Activated CD4-positive, alpha-beta T cell treated with anti-CD3 and anti-CD28 coated beads for 36 hours (primary cell): ENCODE data around the gene CENPC. TPM values are rescaled to one million over a fixed set of nuclear protein-coding genes. Genes with fewer than 3 reads are reported as not detected.
A peak's percentile ranks its signal among the peaks of the same experiment; 100 is the strongest.
"Not testable (repeated sequence)": the region's sequence is repeated elsewhere in the genome, so short reads cannot be mapped to it uniquely, and the experiment has no call there.

Experiments
- ATAC-seq: fragments of 200-7000 bp; cut with Tn5 transposase; one replicate; pipeline ENCODE4 v1.10.0; 2021; ENCODE audit warnings: mild to moderate bottlenecking, moderate library complexity
- CTCF ChIA-PET: fragments of 350-600 bp; sonication (Branson Sonifier 250); formaldehyde crosslinking; loops from one replicate; lab custom pipeline; 2021; ENCODE audit warnings: antibody characterized with exemption; lab: Charles Lee
- POLR2A ChIA-PET: fragments of 350-600 bp; sonication (Branson Sonifier 250); formaldehyde crosslinking; loops from one replicate; lab custom pipeline; 2021; ENCODE audit warnings: antibody characterized with exemption, inconsistent platforms; lab: Charles Lee
- DNase-seq: peaks from one replicate; pipeline ENCODE4 v3.0.0-alpha.2; 2020
- H3K27ac Mint-ChIP-seq: one replicate; pipeline ENCODE4 v1.8.0; 2021; ENCODE audit warnings: mixed read lengths
- H3K27me3 Mint-ChIP-seq: one replicate; pipeline ENCODE4 v1.8.0; 2021; ENCODE audit warnings: mixed read lengths
- H3K36me3 Mint-ChIP-seq: one replicate; pipeline ENCODE4 v1.8.0; 2021; ENCODE audit warnings: low read depth, mixed read lengths
- H3K4me1 Mint-ChIP-seq: one replicate; pipeline ENCODE4 v1.8.0; 2021; ENCODE audit warnings: mixed read lengths
- H3K4me3 Mint-ChIP-seq: one replicate; pipeline ENCODE4 v1.8.0; 2021; ENCODE audit warnings: mild to moderate bottlenecking, moderate library complexity, mixed read lengths
- H3K9me3 Mint-ChIP-seq: one replicate; pipeline ENCODE4 v1.8.0; 2021; ENCODE audit warnings: low read depth, mixed read lengths
- intact Hi-C, 2 experiments: fragments of 100-400 bp; cut with DNase I in 1 of 2; cut with micrococcal nuclease in 1 of 2; formaldehyde crosslinking; loops; one replicate each; pipeline versions ENCODE4 v1.14.2 to v1.15.1; 2022 to 2024; cut with DNase I, micrococcal nuclease
- total RNA-seq, 2 experiments: library from RNA; stranded (reverse); gene quantifications; one replicate each; pipeline ENCODE4 v1.2.3, GENCODE V29; 2021

CENPC gene
- total RNA-seq, 2 experiments from 2014 or later: 30.3 to 33.1 TPM

GRCh38 chr4:67446811-67447210 is 98.5 kb downstream of the CENPC start:
- ATAC-seq (no peak), DNase-seq (no peak)
- Mint-ChIP-seq H3K36me3 (peaks cover 32% of the 10 kb centered on the region), H3K27me3 (no peaks in the 10 kb centered on the region), H3K9me3 (peaks cover 9% of the 10 kb centered on the region), H3K4me1 (no peaks in the 10 kb centered on the region), H3K27ac (no peak overlapping the region), H3K4me3 (no peak overlapping the region)
- intact Hi-C loops: no loop called here
- ChIA-PET POLR2A (no interaction called here), CTCF (interaction anchor here (0.6 kb wide), 1 partner anchor 411 kb away, joined by 3 read pairs; no protein-coding TSS in a partner anchor)

DNA sequence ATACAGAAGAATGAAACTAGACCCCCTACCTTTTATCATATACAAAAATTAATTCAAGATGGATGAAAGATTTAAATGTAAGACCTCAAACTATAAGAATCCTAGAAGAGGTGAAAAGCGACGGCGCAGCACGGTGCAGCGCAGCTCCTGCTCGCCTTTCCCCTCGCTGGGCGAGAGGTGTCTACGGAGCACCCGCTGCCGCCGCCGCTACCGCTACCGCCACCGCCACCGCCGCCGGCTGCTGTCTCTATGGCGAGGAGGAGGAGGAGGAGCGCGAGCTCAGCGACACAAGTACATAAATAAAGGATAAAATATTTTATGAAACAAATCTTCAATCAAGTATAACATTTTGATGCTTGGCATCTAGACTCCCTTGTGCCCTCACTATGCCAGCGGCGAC is 99.4 kb downstream of the CENPC start:
- H3K4me3 Mint-ChIP-seq, H3K4me1 Mint-ChIP-seq, ATAC-seq, POLR2A ChIA-PET, H3K27ac Mint-ChIP-seq, H3K27me3 Mint-ChIP-seq, H3K9me3 Mint-ChIP-seq, CTCF ChIA-PET, intact Hi-C loops, DNase-seq: not testable (repeated sequence)
- H3K36me3 Mint-ChIP-seq: peaks cover 40% of the 10 kb centered on the region

GRCh38 chr4:67438975-67439374 is 106.3 kb downstream of the CENPC start:
- H3K36me3 Mint-ChIP-seq: peaks cover 46% of the 10 kb centered on the region

GRCh38 chr4:67437974-67438713 is 107.2 kb downstream of the CENPC start:
- H3K27ac Mint-ChIP-seq: no peak overlapping the region
- no peaks in the 10 kb centered on the region for H3K27me3 Mint-ChIP-seq
- DNase-seq: no peak
- ChIA-PET POLR2A (no interaction called here), CTCF (no interaction called here)
- no peak overlapping the region for H3K4me3 Mint-ChIP-seq
- H3K9me3 Mint-ChIP-seq: peaks cover 6% of the 10 kb centered on the region
- H3K36me3 Mint-ChIP-seq: peaks cover 51% of the 10 kb centered on the region
- intact Hi-C loops: no loop called here
- peak; percentile 33 for ATAC-seq
- H3K4me1 Mint-ChIP-seq: peaks cover 3% of the 10 kb centered on the region

More at GRCh38 chr4:67438975-67439374, 106.3 kb downstream of the CENPC start:
- peaks cover 6% of the 10 kb centered on the region for H3K9me3 Mint-ChIP-seq
- intact Hi-C loops: no loop called here
- H3K27ac Mint-ChIP-seq: no peak overlapping the region
- no peak for ATAC-seq
- POLR2A ChIA-PET: no interaction called here
- H3K4me3 Mint-ChIP-seq: no peak overlapping the region
- CTCF ChIA-PET: no interaction called here
- no peaks in the 10 kb centered on the region for H3K27me3 Mint-ChIP-seq
- H3K4me1 Mint-ChIP-seq: peaks cover 3% of the 10 kb centered on the region
- no peak for DNase-seq

DNA sequence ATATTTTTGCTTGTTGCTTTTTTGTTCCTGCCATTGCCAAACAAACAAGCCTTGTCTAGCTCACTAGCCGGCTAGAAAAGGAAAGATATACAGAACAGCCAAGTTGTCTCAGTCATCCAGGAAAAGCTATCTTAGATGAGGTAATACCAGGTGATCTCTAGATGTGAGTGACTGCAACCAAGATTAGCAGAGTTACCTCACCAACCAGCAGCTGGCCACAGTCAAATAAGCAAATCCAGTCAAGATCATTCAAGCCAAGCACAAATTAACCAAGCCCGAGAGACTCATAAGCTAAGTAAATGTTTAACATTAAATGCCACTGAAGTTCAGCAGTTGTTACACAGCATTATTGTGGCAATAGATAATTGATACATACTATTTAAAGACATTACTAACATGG is 108.6 kb downstream of the CENPC start:
- intact Hi-C loops: no loop called here
- DNase-seq (no peak), ATAC-seq (no peak)
- Mint-ChIP-seq H3K36me3 (peaks cover 52% of the 10 kb centered on the region), H3K27me3 (no peaks in the 10 kb centered on the region), H3K27ac (no peak overlapping the region), H3K4me1 (peaks cover 3% of the 10 kb centered on the region), H3K9me3 (peaks cover 13% of the 10 kb centered on the region), H3K4me3 (no peak overlapping the region)
- ChIA-PET CTCF (interaction anchor here (1.1 kb wide), 1 partner anchor 310 kb away, joined by 3 read pairs; no protein-coding TSS in a partner anchor), POLR2A (interaction anchor here (0.7 kb wide), 1 partner anchor 117 kb away, joined by 4 read pairs; no protein-coding TSS in a partner anchor)

DNA sequence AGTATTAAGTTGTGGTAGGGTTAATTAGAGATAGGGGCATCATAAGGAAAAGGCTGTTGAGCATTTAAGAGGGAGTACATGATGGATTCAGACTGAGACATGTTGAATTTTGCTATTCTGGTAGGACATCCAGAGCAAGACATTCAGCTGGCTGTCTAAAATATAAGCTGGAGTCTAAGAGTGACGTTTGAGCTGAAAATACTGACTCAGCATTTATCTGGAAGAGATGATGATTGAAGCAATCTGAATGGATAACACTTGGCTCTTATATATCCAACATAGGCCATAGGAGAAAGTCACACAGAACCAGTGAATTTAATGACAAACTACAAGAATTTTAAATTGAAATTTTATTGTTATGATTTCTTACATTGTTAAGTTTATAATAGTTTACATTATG is 114.3 kb downstream of the CENPC start:
- Mint-ChIP-seq H3K27ac (no peak overlapping the region), H3K27me3 (no peaks in the 10 kb centered on the region), H3K36me3 (peaks cover 38% of the 10 kb centered on the region), H3K9me3 (peaks cover 31% of the 10 kb centered on the region), H3K4me1 (no peaks in the 10 kb centered on the region), H3K4me3 (no peak overlapping the region)
- POLR2A ChIA-PET: no interaction called here
- CTCF ChIA-PET: no interaction called here
- intact Hi-C loops: no loop called here
- DNase-seq (no peak), ATAC-seq (no peak)

DNA sequence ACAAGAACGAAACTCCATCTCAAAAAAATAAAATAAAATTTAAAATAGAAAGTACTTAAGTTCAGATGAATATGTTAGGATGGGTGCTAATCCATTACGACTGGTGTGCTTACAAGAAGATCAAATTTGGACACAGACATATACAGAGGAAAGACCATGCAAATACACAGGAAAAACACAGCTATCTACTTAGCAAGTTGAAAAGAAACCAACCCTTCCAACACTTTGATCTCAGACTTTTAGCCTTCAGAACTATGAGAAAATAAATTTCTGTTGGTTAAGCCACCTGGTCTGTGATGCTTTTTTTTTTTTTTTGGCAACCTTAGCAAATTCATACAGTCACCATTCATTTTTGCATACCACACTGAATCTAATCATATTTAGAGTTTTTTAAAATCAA is 116.5 kb downstream of the CENPC start:
- no peaks in the 10 kb centered on the region for H3K4me1 Mint-ChIP-seq
- ATAC-seq (no peak), DNase-seq (no peak)
- ChIA-PET POLR2A (no interaction called here), CTCF (no interaction called here)
- no peaks in the 10 kb centered on the region for H3K27me3 Mint-ChIP-seq
- H3K4me3 Mint-ChIP-seq: no peak overlapping the region
- H3K27ac Mint-ChIP-seq: no peak overlapping the region
- intact Hi-C loops: no loop called here
- H3K9me3 Mint-ChIP-seq: peaks cover 25% of the 10 kb centered on the region
- H3K36me3 Mint-ChIP-seq: peaks cover 21% of the 10 kb centered on the region

Other genes starting within 250 kb of the CENPC start
- gene STAP1, start 13.2 kb upstream of the CENPC start, total RNA-seq: 10 to 100 TPM in 1 of 2 experiments, 1 to 10 TPM in 1; 10.0 to 11.0 TPM
- gene UBA6, start 155.7 kb upstream of the CENPC start, total RNA-seq: 10 to 100 TPM; 88.3 to 97.3 TPM
- not detected for gene GNRHR, start 208.9 kb upstream of the CENPC start, total RNA-seq